HepG2 (cell line): Measurements from ENCODE around the gene APRT. TPM values are rescaled to one million over a fixed set of nuclear protein-coding genes. Genes with fewer than 3 reads are reported as not detected.
A peak's percentile ranks its signal among the peaks of the same experiment; 100 is the strongest.

ENCODE experiments used
- BRD4 ChIP-seq: sonication (generic); formaldehyde crosslinking; IDR thresholded peaks from 2 replicates; pipeline ENCODE4 v1.4.0; 2020; ENCODE audit warnings: missing genetic modification reagents
- CREM ChIP-seq, 2 experiments: sonication (generic) in 1 of 2; formaldehyde crosslinking in 1 of 2; IDR thresholded peaks; 2 replicates each; pipeline versions ENCODE4 v1.4.0 to v1.6.1; 2016 to 2020; ENCODE audit warnings: antibody characterized with exemption in 1 of 2, mild to moderate bottlenecking in 1 of 2, missing genetic modification reagents in 1 of 2
- FOXA3 ChIP-seq: IDR thresholded peaks from 2 replicates; pipeline ENCODE4 v1.6.1; 2016; ENCODE audit warnings: missing genetic modification reagents, missing compliant biosample characterization
- GMEB1 ChIP-seq: sonication (generic); formaldehyde crosslinking; IDR thresholded peaks from 2 replicates; pipeline ENCODE4 v1.5.1; 2020; ENCODE audit warnings: missing genetic modification reagents, mild to moderate bottlenecking, borderline replicate concordance
- HIC2 ChIP-seq: sonication (generic); formaldehyde crosslinking; IDR thresholded peaks from 2 replicates; pipeline ENCODE4 v1.9.0; 2022; ENCODE audit warnings: low read depth, missing genetic modification reagents
- IRF9 ChIP-seq: sonication (generic); formaldehyde crosslinking; IDR thresholded peaks from 2 replicates; pipeline ENCODE4 v1.8.0; 2022; ENCODE audit warnings: missing genetic modification reagents, mild to moderate bottlenecking, borderline replicate concordance
- MAX ChIP-seq: IDR thresholded peaks from 2 replicates; pipeline ENCODE4 v1.6.1; 2012; ENCODE audit warnings: inconsistent platforms
- MYC ChIP-seq: sonication (generic); formaldehyde crosslinking; IDR thresholded peaks from 2 replicates; pipeline ENCODE4 v1.9.0; 2021; ENCODE audit warnings: missing genetic modification reagents, borderline replicate concordance
- NFE2L1 ChIP-seq: sonication (generic); formaldehyde crosslinking; IDR thresholded peaks from 2 replicates; pipeline ENCODE4 v1.4.0; 2020; ENCODE audit warnings: missing genetic modification reagents, mild to moderate bottlenecking, borderline replicate concordance
- PHF8 ChIP-seq: sonication (generic); formaldehyde crosslinking; IDR thresholded peaks from 2 replicates; pipeline ENCODE4 v1.5.0; 2020; ENCODE audit warnings: missing genetic modification reagents
- RFX3 ChIP-seq: IDR thresholded peaks from 2 replicates; pipeline ENCODE4 v1.6.1; 2016; ENCODE audit warnings: missing biosample characterization, missing genetic modification reagents
- RXRA ChIP-seq: sonication (generic); formaldehyde crosslinking; IDR thresholded peaks from 2 replicates; pipeline ENCODE4 v1.5.1; 2020; ENCODE audit warnings: missing genetic modification reagents
- TIGD3 ChIP-seq: sonication (generic); formaldehyde crosslinking; IDR thresholded peaks from 2 replicates; pipeline ENCODE4 v1.5.1; 2020; ENCODE audit warnings: mild to moderate bottlenecking, missing genetic modification reagents, borderline replicate concordance
- ZNF17 ChIP-seq: sonication (generic); formaldehyde crosslinking; IDR thresholded peaks from 2 replicates; pipeline ENCODE4 v1.5.0; 2020; ENCODE audit warnings: mild to moderate bottlenecking, missing genetic modification reagents
- ZNF280D ChIP-seq: sonication (generic); formaldehyde crosslinking; IDR thresholded peaks from 2 replicates; pipeline ENCODE4 v1.5.1; 2020; ENCODE audit warnings: mild to moderate bottlenecking, missing genetic modification reagents
- ZNF629 ChIP-seq: sonication (generic); formaldehyde crosslinking; conservative IDR thresholded peaks from 2 replicates; pipeline ENCODE4 v1.5.0; 2020; ENCODE audit warnings: missing genetic modification reagents
- ZNF703 ChIP-seq: sonication (generic); formaldehyde crosslinking; IDR thresholded peaks from 2 replicates; pipeline ENCODE4 v1.5.1; 2020; ENCODE audit warnings: missing genetic modification reagents, mild to moderate bottlenecking, moderate library complexity, borderline replicate concordance
- polyA plus RNA-seq, 8 experiments: library from polyadenylated mRNA; depleted of rRNA in 3 of 8; stranded (reverse) in 7 of 8; unstranded in 1 of 8; fragments of >200 nt; fragmentation: Illumina TruSeq in 4 of 8; extraction: Trizol in 4 of 8; gene quantifications; 2 replicates each; pipeline versions ENCODE4 v1.2.1 to v1.2.3, GENCODE V29; 2011 to 2016; ENCODE audit warnings: low read depth in 4 of 8, missing spikeins in 1 of 8, mixed read lengths in 1 of 8; ENCODE audit not compliant: insufficient read depth in 1 of 8
- total RNA-seq, 5 experiments: library from RNA; depleted of rRNA; stranded (reverse); fragments of >200 nt; fragmentation: Illumina TruSeq; extraction: Trizol; gene quantifications; 2 replicates each; pipeline ENCODE4 v1.2.3, GENCODE V29; 2016; ENCODE audit warnings: low read depth in 1 of 5

APRT gene
- total and polyA plus RNA-seq, 2 of the 13 experiments (the other 11 are each of a cell fraction or from before 2014, with no cell fraction given) = 155 to 242 TPM

GRCh38 chr16:88783391-88784073 is 28.2 kb downstream of the APRT start (continued):
- TF ChIP-seq GMEB1 (no peak), HIC2 (0 out of 2 replicates have a peak, but pooled peaks have one; percentile 66), CREM (IDR thresholded peaks at IDR 0.05) (no peak), CREM (CRISPR knock-in tag; IDR thresholded peaks at IDR 0.05) (no peak), NFE2L1 (CRISPR knock-in tag) (0 out of 2 replicates have a peak, but pooled peaks have one; percentile 76), MAX (peak; percentile 2; the same call in 1 of the 2 replicates), IRF9 (CRISPR knock-in tag) (peak; percentile 82; the same call in 1 of the 2 replicates), FOXA3 (peak; percentile 29; the same call in 1 of the 2 replicates), PHF8 (CRISPR knock-in tag) (peak; percentile 56; the same call in 1 of the 2 replicates), ZNF17 (0 out of 2 replicates have a peak, but pooled peaks have one; percentile 57), TIGD3 (CRISPR knock-in tag) (peak; percentile 23; the same call in 1 of the 2 replicates), RXRA (CRISPR knock-in tag) (0 out of 2 replicates have a peak, but pooled peaks have one; percentile 7), ZNF629 (CRISPR knock-in tag) (no peak), BRD4 (no peak), RFX3 (CRISPR knock-in tag) (no peak), ZNF703 (0 out of 2 replicates have a peak, but pooled peaks have one; percentile 40), ZNF280D (CRISPR knock-in tag) (0 out of 2 replicates have a peak, but pooled peaks have one; percentile 64), MYC (peak; percentile 8; the same call in 1 of the 2 replicates)
